ENCODE results near the gene SPAAR.
"Not testable (repeated sequence)": the region's sequence is repeated elsewhere in the genome, so short reads cannot be mapped to it uniquely, and the experiment has no call there.

SPAAR gene

DNA sequence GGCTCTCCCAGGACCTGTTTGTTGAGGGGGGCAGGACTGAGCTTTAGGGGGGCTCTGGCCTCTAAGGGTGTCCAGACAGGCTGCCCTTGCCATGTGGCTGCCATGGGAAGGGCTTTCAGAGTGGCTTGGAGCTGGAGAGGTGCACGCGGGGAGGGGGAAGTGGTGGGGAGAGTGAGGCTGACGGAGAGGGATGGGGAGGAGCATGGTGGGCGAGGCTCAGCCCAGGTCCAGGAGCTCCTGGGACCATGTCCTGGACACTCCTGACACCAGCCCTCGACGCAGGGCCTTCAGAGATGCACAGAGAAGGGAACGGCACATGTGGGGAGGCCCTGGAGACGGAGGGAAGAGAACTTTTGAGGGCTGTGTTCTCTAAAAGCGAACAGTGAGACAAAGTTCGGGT is 2.4 kb downstream of the SPAAR start:
- no peak for ATAC-seq
- no peak for TF ChIP-seq SNAI2 (CRISPR knock-in tag; IDR thresholded peaks at IDR 0.05)
- no peak for TF ChIP-seq BACH2 (CRISPR knock-in tag; IDR thresholded peaks at IDR 0.05; ENCODE audit: borderline replicate concordance)
- TF ChIP-seq GLIS3 (CRISPR knock-in tag; IDR thresholded peaks at IDR 0.05) = no peak
- no peak for TF ChIP-seq PPARA (CRISPR knock-in tag; IDR thresholded peaks at IDR 0.05; ENCODE audit: borderline replicate concordance)
- no peak for TF ChIP-seq ZFP30 (CRISPR knock-in tag; IDR thresholded peaks at IDR 0.05)
- TF ChIP-seq ARNTL (CRISPR knock-in tag; IDR thresholded peaks at IDR 0.05; ENCODE audit: borderline replicate concordance, low read depth) = no peak
- TF ChIP-seq ZNF565 (CRISPR knock-in tag; conservative IDR thresholded peaks at IDR 0.05; ENCODE audit: low read depth) = no peak
- no peak for TF ChIP-seq ESRRG (CRISPR knock-in tag; IDR thresholded peaks at IDR 0.05)
- TF ChIP-seq OSR1 (CRISPR knock-in tag; IDR thresholded peaks at IDR 0.05) = no peak
- TF ChIP-seq, protein P1, sequence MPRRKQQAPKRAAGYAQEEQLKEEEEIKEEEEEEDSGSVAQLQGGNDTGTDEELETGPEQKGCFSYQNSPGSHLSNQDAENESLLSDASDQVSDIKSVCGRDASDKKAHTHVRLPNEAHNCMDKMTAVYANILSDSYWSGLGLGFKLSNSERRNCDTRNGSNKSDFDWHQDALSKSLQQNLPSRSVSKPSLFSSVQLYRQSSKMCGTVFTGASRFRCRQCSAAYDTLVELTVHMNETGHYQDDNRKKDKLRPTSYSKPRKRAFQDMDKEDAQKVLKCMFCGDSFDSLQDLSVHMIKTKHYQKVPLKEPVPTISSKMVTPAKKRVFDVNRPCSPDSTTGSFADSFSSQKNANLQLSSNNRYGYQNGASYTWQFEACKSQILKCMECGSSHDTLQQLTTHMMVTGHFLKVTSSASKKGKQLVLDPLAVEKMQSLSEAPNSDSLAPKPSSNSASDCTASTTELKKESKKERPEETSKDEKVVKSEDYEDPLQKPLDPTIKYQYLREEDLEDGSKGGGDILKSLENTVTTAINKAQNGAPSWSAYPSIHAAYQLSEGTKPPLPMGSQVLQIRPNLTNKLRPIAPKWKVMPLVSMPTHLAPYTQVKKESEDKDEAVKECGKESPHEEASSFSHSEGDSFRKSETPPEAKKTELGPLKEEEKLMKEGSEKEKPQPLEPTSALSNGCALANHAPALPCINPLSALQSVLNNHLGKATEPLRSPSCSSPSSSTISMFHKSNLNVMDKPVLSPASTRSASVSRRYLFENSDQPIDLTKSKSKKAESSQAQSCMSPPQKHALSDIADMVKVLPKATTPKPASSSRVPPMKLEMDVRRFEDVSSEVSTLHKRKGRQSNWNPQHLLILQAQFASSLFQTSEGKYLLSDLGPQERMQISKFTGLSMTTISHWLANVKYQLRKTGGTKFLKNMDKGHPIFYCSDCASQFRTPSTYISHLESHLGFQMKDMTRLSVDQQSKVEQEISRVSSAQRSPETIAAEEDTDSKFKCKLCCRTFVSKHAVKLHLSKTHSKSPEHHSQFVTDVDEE (CRISPR knock-in tag; IDR thresholded peaks at IDR 0.05) = no peak
- no peak for TF ChIP-seq ZNF70 (CRISPR knock-in tag; IDR thresholded peaks at IDR 0.05)
- TF ChIP-seq, protein P2, sequence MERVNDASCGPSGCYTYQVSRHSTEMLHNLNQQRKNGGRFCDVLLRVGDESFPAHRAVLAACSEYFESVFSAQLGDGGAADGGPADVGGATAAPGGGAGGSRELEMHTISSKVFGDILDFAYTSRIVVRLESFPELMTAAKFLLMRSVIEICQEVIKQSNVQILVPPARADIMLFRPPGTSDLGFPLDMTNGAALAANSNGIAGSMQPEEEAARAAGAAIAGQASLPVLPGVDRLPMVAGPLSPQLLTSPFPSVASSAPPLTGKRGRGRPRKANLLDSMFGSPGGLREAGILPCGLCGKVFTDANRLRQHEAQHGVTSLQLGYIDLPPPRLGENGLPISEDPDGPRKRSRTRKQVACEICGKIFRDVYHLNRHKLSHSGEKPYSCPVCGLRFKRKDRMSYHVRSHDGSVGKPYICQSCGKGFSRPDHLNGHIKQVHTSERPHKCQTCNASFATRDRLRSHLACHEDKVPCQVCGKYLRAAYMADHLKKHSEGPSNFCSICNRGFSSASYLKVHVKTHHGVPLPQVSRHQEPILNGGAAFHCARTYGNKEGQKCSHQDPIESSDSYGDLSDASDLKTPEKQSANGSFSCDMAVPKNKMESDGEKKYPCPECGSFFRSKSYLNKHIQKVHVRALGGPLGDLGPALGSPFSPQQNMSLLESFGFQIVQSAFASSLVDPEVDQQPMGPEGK (CRISPR knock-in tag; IDR thresholded peaks at IDR 0.05; ENCODE audit: borderline replicate concordance) = no peak
- TF ChIP-seq, protein P3, sequence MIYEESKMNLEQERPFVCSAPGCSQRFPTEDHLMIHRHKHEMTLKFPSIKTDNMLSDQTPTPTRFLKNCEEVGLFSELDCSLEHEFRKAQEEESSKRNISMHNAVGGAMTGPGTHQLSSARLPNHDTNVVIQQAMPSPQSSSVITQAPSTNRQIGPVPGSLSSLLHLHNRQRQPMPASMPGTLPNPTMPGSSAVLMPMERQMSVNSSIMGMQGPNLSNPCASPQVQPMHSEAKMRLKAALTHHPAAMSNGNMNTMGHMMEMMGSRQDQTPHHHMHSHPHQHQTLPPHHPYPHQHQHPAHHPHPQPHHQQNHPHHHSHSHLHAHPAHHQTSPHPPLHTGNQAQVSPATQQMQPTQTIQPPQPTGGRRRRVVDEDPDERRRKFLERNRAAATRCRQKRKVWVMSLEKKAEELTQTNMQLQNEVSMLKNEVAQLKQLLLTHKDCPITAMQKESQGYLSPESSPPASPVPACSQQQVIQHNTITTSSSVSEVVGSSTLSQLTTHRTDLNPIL (CRISPR knock-in tag; IDR thresholded peaks at IDR 0.05; ENCODE audit: low read depth) = no peak
- TF ChIP-seq ZFP3 (CRISPR knock-in tag; IDR thresholded peaks at IDR 0.05) = no peak
- TF ChIP-seq ISL1 (CRISPR knock-in tag; IDR thresholded peaks at IDR 0.05) = no peak
- no peak for TF ChIP-seq ZNF8 (CRISPR knock-in tag; IDR thresholded peaks at IDR 0.05)
- TF ChIP-seq, protein P4, sequence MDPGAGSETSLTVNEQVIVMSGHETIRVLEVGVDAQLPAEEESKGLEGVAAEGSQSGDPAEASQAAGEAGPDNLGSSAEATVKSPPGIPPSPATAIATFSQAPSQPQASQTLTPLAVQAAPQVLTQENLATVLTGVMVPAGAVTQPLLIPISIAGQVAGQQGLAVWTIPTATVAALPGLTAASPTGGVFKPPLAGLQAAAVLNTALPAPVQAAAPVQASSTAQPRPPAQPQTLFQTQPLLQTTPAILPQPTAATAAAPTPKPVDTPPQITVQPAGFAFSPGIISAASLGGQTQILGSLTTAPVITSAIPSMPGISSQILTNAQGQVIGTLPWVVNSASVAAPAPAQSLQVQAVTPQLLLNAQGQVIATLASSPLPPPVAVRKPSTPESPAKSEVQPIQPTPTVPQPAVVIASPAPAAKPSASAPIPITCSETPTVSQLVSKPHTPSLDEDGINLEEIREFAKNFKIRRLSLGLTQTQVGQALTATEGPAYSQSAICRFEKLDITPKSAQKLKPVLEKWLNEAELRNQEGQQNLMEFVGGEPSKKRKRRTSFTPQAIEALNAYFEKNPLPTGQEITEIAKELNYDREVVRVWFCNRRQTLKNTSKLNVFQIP (CRISPR knock-in tag; IDR thresholded peaks at IDR 0.05; ENCODE audit: borderline replicate concordance, low read depth) = no peak
- no peak for TF ChIP-seq CSDC2 (CRISPR knock-in tag; IDR thresholded peaks at IDR 0.05)

DNA sequence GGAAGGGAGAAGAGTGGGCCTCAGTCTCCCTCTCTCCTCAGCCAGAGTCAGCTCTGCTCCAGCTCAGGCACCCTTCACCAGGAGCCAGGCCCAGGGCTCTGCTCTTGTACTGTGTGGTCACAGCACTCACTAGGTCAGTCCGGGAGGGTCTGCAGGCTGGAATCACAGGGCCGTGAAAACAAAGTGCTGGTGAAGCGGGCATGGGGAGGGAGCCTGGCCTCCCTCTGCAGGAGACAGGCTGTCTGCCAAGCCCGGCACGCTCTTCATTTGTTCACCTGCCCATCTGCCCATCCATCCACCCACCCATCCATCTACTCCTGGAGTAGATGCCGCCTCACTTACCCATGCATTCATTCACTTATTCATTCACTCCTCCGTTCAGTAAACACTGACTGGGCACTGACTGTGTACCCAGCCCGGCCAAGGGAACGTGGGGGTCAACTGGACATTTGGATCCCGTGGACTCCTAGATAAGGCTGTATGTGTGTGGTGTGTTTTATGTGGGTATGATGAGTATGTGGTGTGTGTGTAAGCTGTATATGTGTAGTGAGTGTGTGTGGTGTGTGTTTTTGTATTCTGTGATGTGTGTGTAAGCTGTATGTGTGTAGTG is 3.6 kb downstream of the SPAAR start:
- ATAC-seq = no peak
- no peak for TF ChIP-seq SNAI2 (CRISPR knock-in tag; IDR thresholded peaks at IDR 0.05)
- TF ChIP-seq ZNF565 (CRISPR knock-in tag; conservative IDR thresholded peaks at IDR 0.05; ENCODE audit: low read depth) = no peak
- TF ChIP-seq PPARA (CRISPR knock-in tag; IDR thresholded peaks at IDR 0.05; ENCODE audit: borderline replicate concordance) = no peak
- no peak for TF ChIP-seq ISL1 (CRISPR knock-in tag; IDR thresholded peaks at IDR 0.05)
- no peak for TF ChIP-seq OSR1 (CRISPR knock-in tag; IDR thresholded peaks at IDR 0.05)
- TF ChIP-seq, protein P2 (CRISPR knock-in tag; IDR thresholded peaks at IDR 0.05; ENCODE audit: borderline replicate concordance) = no peak
- TF ChIP-seq, protein P3 (CRISPR knock-in tag; IDR thresholded peaks at IDR 0.05; ENCODE audit: low read depth) = no peak
- TF ChIP-seq ZNF70 (CRISPR knock-in tag; IDR thresholded peaks at IDR 0.05) = no peak

DNA sequence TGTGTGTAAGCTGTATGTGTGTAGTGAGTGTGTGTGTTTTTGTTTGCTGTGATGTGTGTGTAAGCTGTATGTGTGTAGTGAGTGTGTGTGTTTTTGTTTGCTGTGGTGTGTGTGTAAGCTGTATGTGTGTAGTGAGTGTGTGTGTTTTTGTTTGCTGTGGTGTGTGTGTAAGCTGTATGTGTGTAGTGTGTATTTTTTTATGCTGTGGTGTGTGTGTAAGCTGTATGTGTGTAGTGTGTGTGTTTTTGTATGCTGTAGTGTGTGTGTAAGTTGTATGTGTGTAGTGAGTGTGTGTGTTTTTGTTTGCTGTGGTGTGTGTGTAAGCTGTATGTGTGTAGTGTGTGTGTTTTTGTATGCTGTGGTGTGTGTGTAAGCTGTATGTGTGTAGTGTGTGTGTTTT is 4.1 kb downstream of the SPAAR start:
- ATAC-seq = not testable (repeated sequence)
